ENCODE data around the gene GREB1L. TPM values are rescaled to one million over a fixed set of nuclear protein-coding genes. Genes with fewer than 3 reads are reported as not detected.

The GREB1L gene
- polyA plus RNA-seq, 1 of the 3 experiments (the other 2 are of a cell fraction): under 0.01 TPM

DNA sequence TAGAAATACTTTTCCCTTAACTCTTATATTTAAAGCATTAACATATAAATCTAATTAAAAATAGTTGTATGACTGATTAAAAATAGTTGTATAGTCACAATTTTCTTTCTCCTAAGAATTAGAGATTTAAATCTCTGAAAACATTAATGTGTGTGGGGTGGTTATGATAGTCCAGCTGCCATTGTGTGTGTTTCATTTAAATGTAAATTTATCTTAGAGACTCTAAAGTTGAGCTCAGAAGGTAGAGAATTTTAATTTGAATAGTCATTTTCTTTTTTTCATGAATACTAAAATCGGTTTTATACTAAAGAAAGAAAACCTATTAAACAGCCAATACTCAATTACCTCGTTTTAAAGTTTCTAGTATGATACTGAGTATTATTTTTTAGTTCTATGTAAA, 18.6 kb downstream of the GREB1L start:
- Histone ChIP-seq H3K79me2 (ENCODE audit: insufficient read depth) (no peaks in the 10 kb centered on the region), H2AFZ (ENCODE audit: low read depth) (no peak overlapping the region), H3K36me3 (replicated peaks in 1 of 2; ENCODE audit: control insufficient read depth in 1 of 2, insufficient read depth in 2 of 2, low read length in 1 of 2) (no peaks in the 10 kb centered on the region), H3K9me3 (no peaks in the 10 kb centered on the region), H3K27ac (ENCODE audit: low read depth in 2 of 2, low read length in 1 of 2) (no peak overlapping the region), H3K9me2 (no peaks in the 10 kb centered on the region), H3K27me3 (ENCODE audit: insufficient read depth) (peaks cover 6% of the 10 kb centered on the region; the same call in 1 of the 2 replicates), H3K4me3 (ENCODE audit: low read depth in 2 of 2, low read length in 1 of 2) (no peak overlapping the region), H4K20me1 (ENCODE audit: insufficient read depth) (no peaks in the 10 kb centered on the region), H3K4me1 (ENCODE audit: control insufficient read depth in 1 of 2, insufficient read depth in 2 of 2, low read depth in 1 of 2, low read length in 1 of 2) (no peaks in the 10 kb centered on the region), H3F3A (replicated peaks; ENCODE audit: insufficient read depth) (no peaks in the 10 kb centered on the region), H3K9ac (no peak overlapping the region), H3K4me2 (no peak overlapping the region)
- TF ChIP-seq CHD2 (IDR thresholded peaks at IDR 0.05; ENCODE audit: low read length, partially characterized antibody): no peak
- no peak for TF ChIP-seq TEAD4 (IDR thresholded peaks at IDR 0.05; ENCODE audit: borderline replicate concordance, insufficient read depth)
- TF ChIP-seq, protein P1, sequence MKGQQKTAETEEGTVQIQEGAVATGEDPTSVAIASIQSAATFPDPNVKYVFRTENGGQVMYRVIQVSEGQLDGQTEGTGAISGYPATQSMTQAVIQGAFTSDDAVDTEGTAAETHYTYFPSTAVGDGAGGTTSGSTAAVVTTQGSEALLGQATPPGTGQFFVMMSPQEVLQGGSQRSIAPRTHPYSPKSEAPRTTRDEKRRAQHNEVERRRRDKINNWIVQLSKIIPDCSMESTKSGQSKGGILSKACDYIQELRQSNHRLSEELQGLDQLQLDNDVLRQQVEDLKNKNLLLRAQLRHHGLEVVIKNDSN (IDR thresholded peaks at IDR 0.05; ENCODE audit: borderline replicate concordance, low read depth): no peak
- TF ChIP-seq, protein P2, sequence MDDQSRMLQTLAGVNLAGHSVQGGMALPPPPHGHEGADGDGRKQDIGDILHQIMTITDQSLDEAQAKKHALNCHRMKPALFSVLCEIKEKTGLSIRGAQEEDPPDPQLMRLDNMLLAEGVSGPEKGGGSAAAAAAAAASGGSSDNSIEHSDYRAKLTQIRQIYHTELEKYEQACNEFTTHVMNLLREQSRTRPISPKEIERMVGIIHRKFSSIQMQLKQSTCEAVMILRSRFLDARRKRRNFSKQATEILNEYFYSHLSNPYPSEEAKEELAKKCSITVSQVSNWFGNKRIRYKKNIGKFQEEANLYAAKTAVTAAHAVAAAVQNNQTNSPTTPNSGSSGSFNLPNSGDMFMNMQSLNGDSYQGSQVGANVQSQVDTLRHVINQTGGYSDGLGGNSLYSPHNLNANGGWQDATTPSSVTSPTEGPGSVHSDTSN (IDR thresholded peaks at IDR 0.05): no peak
- no peak for TF ChIP-seq JUND (IDR thresholded peaks at IDR 0.05)
- TF ChIP-seq TAF1 (IDR thresholded peaks at IDR 0.05; ENCODE audit: borderline replicate concordance, low read depth, low read length): no peak
- TF ChIP-seq RXRA (IDR thresholded peaks at IDR 0.05; ENCODE audit: borderline replicate concordance, low read depth): no peak
- TF ChIP-seq, protein P3, sequence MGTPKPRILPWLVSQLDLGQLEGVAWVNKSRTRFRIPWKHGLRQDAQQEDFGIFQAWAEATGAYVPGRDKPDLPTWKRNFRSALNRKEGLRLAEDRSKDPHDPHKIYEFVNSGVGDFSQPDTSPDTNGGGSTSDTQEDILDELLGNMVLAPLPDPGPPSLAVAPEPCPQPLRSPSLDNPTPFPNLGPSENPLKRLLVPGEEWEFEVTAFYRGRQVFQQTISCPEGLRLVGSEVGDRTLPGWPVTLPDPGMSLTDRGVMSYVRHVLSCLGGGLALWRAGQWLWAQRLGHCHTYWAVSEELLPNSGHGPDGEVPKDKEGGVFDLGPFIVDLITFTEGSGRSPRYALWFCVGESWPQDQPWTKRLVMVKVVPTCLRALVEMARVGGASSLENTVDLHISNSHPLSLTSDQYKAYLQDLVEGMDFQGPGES (IDR thresholded peaks at IDR 0.05; ENCODE audit: low read depth, low read length): no peak
- no peak for TF ChIP-seq FOXJ3 (CRISPR knock-in tag; IDR thresholded peaks at IDR 0.05)
- no peak for TF ChIP-seq REST (IDR thresholded peaks at IDR 0.05; ENCODE audit: low read depth, low read length)
- no peak for TF ChIP-seq EZH2phosphoT487 (IDR thresholded peaks at IDR 0.05; ENCODE audit: borderline replicate concordance, low read depth)
- no peak for TF ChIP-seq YY1 (IDR thresholded peaks at IDR 0.05; ENCODE audit: low read depth)
- TF ChIP-seq POLR2AphosphoS5 (IDR thresholded peaks at IDR 0.05; ENCODE audit: low read depth, low read length): no peak
- no peak for TF ChIP-seq SMC3 (IDR thresholded peaks at IDR 0.05; ENCODE audit: low read depth, low read length)
- no peak for TF ChIP-seq GABPA (IDR thresholded peaks at IDR 0.05; ENCODE audit: low read depth)
- TF ChIP-seq, protein P4, sequence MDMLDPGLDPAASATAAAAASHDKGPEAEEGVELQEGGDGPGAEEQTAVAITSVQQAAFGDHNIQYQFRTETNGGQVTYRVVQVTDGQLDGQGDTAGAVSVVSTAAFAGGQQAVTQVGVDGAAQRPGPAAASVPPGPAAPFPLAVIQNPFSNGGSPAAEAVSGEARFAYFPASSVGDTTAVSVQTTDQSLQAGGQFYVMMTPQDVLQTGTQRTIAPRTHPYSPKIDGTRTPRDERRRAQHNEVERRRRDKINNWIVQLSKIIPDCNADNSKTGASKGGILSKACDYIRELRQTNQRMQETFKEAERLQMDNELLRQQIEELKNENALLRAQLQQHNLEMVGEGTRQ (IDR thresholded peaks at IDR 0.05; ENCODE audit: borderline replicate concordance, low read depth, low read length): no peak
- no peak for TF ChIP-seq FOXM1 (IDR thresholded peaks at IDR 0.05; ENCODE audit: low read depth)
- no peak for TF ChIP-seq NFIC (IDR thresholded peaks at IDR 0.05; ENCODE audit: borderline replicate concordance)
- ChIA-PET CTCF (interaction anchor here (1.0 kb wide), 1 partner anchor 9 kb away, joined by 3 read pairs; no protein-coding TSS in a partner anchor), POLR2A (no interaction called here)
- WGBS (ENCODE audit: low lambda C conversion rate): 2% methylated on average over 2 of the region's 2 CpGs
- DNase-seq: no peak

Measured in SK-N-SH (cell line).